ENCODE measurements around the gene C17orf58. TPM values are rescaled to one million over a fixed set of nuclear protein-coding genes. Genes with fewer than 3 reads are reported as not detected.

Gene C17orf58
- polyA plus RNA-seq, 1 of the 3 experiments (the other 2 are of a cell fraction): 21.2 TPM

DNA sequence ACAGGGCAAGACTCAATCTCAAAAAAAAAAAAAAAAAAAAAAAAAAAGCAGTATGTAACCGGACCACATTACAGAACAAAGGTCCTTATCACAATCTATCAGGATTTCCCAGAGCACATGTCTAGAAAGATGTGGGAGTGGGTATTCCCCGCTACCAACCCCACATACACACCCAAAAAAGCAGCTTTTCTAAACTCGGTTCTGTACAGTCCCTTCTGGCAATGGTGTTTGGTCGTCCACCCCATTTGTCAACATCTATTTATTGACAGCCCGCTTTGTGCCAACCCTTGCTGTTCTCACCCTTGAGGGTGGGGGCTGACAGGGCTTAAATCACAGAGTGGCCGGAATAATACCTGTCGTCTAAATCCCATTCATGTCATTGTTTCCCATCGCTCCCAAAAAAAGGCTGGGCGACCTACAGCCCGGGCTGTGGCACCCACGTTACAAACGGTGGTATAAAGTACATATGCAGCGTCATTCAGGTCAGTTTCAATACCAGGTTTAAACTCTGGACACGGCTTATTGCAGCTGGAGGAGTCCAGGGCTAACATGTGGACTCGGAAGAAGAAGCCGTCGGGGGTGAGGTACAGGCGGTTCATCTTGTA lies 3.6 kb downstream of the C17orf58 start:
- H3K4me3 ChIP-seq (ENCODE audit: low read depth in 2 of 2, low read length in 1 of 2): peak overlapping the region; percentile 65 to 85
- peaks cover 0 to 5% of the 10 kb centered on the region in 2 experiments for H3K36me3 ChIP-seq (replicated peaks in 1 of 2; ENCODE audit: control insufficient read depth in 1 of 2, insufficient read depth in 2 of 2, low read length in 1 of 2)

DNA sequence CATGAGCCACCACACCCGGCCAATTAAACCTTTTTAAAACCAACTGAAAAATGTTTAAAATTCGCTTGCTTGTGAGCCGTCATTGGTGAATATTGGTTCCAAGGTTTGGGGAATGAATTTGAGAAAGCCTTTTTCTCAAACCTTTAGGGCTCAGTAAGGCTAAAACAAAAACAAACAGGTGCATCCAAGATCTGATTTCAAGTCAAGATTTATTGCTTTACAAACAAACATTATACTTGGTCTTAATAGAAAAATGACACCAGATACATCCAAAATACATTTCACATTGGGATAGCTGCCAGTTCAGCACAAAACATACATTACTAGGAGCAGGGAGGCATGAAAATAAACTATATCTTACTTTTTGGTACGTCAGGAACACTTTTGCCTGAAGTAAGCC lies 5.4 kb downstream of the C17orf58 start:
- Histone ChIP-seq H4K20me1 (ENCODE audit: insufficient read depth) (no peaks in the 10 kb centered on the region), H3K9me3 (no peaks in the 10 kb centered on the region), H3K27ac (ENCODE audit: low read depth in 2 of 2, low read length in 1 of 2) (no peak overlapping the region), H2AFZ (ENCODE audit: low read depth) (no peak overlapping the region), H3K4me2 (no peak overlapping the region), H3K4me3 (ENCODE audit: low read depth in 2 of 2, low read length in 1 of 2) (no peak overlapping the region), H3K4me1 (ENCODE audit: control insufficient read depth in 1 of 2, insufficient read depth in 2 of 2, low read depth in 1 of 2, low read length in 1 of 2) (peaks cover 6 to 19% of the 10 kb centered on the region in 2 experiments), H3K27me3 (ENCODE audit: insufficient read depth) (no peaks in the 10 kb centered on the region), H3K79me2 (ENCODE audit: insufficient read depth) (0 out of 2 replicates have a peak, but pooled peaks cover 6% of the 10 kb centered on the region), H3K36me3 (replicated peaks in 1 of 2; ENCODE audit: control insufficient read depth in 1 of 2, insufficient read depth in 2 of 2, low read length in 1 of 2) (peaks cover 0 to 5% of the 10 kb centered on the region in 2 experiments), H3F3A (replicated peaks; ENCODE audit: insufficient read depth) (peaks cover 37% of the 10 kb centered on the region), H3K9me2 (no peaks in the 10 kb centered on the region), H3K9ac (no peak overlapping the region)
- 95% methylated on average over 4 of the region's 4 CpGs for WGBS (ENCODE audit: low lambda C conversion rate)
- TF ChIP-seq SMC3 (IDR thresholded peaks at IDR 0.05; ENCODE audit: low read depth, low read length) (no peak), TCF12 (IDR thresholded peaks at IDR 0.05) (no peak), RCOR1 (IDR thresholded peaks at IDR 0.05; ENCODE audit: low read length) (no peak), EZH2phosphoT487 (IDR thresholded peaks at IDR 0.05; ENCODE audit: borderline replicate concordance, low read depth) (no peak), GABPA (IDR thresholded peaks at IDR 0.05; ENCODE audit: low read depth) (no peak), NFIC (IDR thresholded peaks at IDR 0.05; ENCODE audit: borderline replicate concordance) (no peak), EP300 (IDR thresholded peaks at IDR 0.05; ENCODE audit: borderline replicate concordance in 1 of 2, low read depth in 1 of 2, low read length in 1 of 2) (no peak), FOXM1 (IDR thresholded peaks at IDR 0.05; ENCODE audit: low read depth) (no peak), TEAD4 (IDR thresholded peaks at IDR 0.05; ENCODE audit: borderline replicate concordance, insufficient read depth) (no peak)
- TF ChIP-seq, protein P1, sequence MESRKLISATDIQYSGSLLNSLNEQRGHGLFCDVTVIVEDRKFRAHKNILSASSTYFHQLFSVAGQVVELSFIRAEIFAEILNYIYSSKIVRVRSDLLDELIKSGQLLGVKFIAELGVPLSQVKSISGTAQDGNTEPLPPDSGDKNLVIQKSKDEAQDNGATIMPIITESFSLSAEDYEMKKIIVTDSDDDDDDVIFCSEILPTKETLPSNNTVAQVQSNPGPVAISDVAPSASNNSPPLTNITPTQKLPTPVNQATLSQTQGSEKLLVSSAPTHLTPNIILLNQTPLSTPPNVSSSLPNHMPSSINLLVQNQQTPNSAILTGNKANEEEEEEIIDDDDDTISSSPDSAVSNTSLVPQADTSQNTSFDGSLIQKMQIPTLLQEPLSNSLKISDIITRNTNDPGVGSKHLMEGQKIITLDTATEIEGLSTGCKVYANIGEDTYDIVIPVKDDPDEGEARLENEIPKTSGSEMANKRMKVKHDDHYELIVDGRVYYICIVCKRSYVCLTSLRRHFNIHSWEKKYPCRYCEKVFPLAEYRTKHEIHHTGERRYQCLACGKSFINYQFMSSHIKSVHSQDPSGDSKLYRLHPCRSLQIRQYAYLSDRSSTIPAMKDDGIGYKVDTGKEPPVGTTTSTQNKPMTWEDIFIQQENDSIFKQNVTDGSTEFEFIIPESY (IDR thresholded peaks at IDR 0.05; ENCODE audit: borderline replicate concordance, low read depth): no peak
- TF ChIP-seq, protein P2, sequence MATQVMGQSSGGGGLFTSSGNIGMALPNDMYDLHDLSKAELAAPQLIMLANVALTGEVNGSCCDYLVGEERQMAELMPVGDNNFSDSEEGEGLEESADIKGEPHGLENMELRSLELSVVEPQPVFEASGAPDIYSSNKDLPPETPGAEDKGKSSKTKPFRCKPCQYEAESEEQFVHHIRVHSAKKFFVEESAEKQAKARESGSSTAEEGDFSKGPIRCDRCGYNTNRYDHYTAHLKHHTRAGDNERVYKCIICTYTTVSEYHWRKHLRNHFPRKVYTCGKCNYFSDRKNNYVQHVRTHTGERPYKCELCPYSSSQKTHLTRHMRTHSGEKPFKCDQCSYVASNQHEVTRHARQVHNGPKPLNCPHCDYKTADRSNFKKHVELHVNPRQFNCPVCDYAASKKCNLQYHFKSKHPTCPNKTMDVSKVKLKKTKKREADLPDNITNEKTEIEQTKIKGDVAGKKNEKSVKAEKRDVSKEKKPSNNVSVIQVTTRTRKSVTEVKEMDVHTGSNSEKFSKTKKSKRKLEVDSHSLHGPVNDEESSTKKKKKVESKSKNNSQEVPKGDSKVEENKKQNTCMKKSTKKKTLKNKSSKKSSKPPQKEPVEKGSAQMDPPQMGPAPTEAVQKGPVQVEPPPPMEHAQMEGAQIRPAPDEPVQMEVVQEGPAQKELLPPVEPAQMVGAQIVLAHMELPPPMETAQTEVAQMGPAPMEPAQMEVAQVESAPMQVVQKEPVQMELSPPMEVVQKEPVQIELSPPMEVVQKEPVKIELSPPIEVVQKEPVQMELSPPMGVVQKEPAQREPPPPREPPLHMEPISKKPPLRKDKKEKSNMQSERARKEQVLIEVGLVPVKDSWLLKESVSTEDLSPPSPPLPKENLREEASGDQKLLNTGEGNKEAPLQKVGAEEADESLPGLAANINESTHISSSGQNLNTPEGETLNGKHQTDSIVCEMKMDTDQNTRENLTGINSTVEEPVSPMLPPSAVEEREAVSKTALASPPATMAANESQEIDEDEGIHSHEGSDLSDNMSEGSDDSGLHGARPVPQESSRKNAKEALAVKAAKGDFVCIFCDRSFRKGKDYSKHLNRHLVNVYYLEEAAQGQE (IDR thresholded peaks at IDR 0.05; ENCODE audit: low read depth, low read length): no peak
- TF ChIP-seq, protein P3, sequence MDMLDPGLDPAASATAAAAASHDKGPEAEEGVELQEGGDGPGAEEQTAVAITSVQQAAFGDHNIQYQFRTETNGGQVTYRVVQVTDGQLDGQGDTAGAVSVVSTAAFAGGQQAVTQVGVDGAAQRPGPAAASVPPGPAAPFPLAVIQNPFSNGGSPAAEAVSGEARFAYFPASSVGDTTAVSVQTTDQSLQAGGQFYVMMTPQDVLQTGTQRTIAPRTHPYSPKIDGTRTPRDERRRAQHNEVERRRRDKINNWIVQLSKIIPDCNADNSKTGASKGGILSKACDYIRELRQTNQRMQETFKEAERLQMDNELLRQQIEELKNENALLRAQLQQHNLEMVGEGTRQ (IDR thresholded peaks at IDR 0.05; ENCODE audit: borderline replicate concordance, low read depth, low read length): no peak
- TF ChIP-seq, protein P4, sequence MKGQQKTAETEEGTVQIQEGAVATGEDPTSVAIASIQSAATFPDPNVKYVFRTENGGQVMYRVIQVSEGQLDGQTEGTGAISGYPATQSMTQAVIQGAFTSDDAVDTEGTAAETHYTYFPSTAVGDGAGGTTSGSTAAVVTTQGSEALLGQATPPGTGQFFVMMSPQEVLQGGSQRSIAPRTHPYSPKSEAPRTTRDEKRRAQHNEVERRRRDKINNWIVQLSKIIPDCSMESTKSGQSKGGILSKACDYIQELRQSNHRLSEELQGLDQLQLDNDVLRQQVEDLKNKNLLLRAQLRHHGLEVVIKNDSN (IDR thresholded peaks at IDR 0.05; ENCODE audit: borderline replicate concordance, low read depth): no peak
- ChIA-PET CTCF (interaction anchor here (1.2 to 1.5 kb wide), 2 partner anchors 21 to 27 kb away, joined by 3 to 4 read pairs; no protein-coding TSS in a partner anchor), POLR2A (no interaction called here)
- DNase-seq: no peak

More for the DNA sequence above, 3.6 kb downstream of the C17orf58 start:
- peak overlapping the region; percentile 90 for H3K9ac ChIP-seq
- H3K27me3 ChIP-seq (ENCODE audit: insufficient read depth): no peaks in the 10 kb centered on the region
- no peaks in the 10 kb centered on the region for H4K20me1 ChIP-seq (ENCODE audit: insufficient read depth)
- peak overlapping the region; percentile 92 for H3K4me2 ChIP-seq
- CTCF ChIA-PET: interaction anchor here (1.0 to 1.6 kb wide), 4 partner anchors 17 to 208 kb away, joined by 3 to 4 read pairs (median 3); no protein-coding TSS in a partner anchor
- peak overlapping the region; percentile 95 for H2AFZ ChIP-seq (ENCODE audit: low read depth)
- H3F3A ChIP-seq (replicated peaks; ENCODE audit: insufficient read depth): peaks cover 37% of the 10 kb centered on the region
- H3K27ac ChIP-seq (ENCODE audit: low read depth in 2 of 2, low read length in 1 of 2): peak overlapping the region; percentile 83 to 84
- H3K9me3 ChIP-seq: no peaks in the 10 kb centered on the region
- 9% methylated on average over 18 of the region's 18 CpGs for WGBS (ENCODE audit: low lambda C conversion rate)
- DNase-seq: no peak
- peaks cover 6 to 23% of the 10 kb centered on the region in 2 experiments for H3K4me1 ChIP-seq (ENCODE audit: control insufficient read depth in 1 of 2, insufficient read depth in 2 of 2, low read depth in 1 of 2, low read length in 1 of 2)
- TF ChIP-seq POLR2AphosphoS5 (IDR thresholded peaks at IDR 0.05; ENCODE audit: low read depth, low read length) (no peak), ELF1 (IDR thresholded peaks at IDR 0.05) (no peak), SIN3A (IDR thresholded peaks at IDR 0.05; ENCODE audit: borderline replicate concordance, low read depth, low read length) (no peak), FOXM1 (IDR thresholded peaks at IDR 0.05; ENCODE audit: low read depth) (no peak), RFX5 (IDR thresholded peaks at IDR 0.05; ENCODE audit: low read length) (no peak), MXI1 (IDR thresholded peaks at IDR 0.05; ENCODE audit: low read depth, low read length) (peak; percentile 54; the same call in 1 of the 2 replicates), SMC3 (IDR thresholded peaks at IDR 0.05; ENCODE audit: low read depth, low read length) (no peak), CHD2 (IDR thresholded peaks at IDR 0.05; ENCODE audit: low read length, partially characterized antibody) (peak; percentile 11)
- TF ChIP-seq, protein P4 (IDR thresholded peaks at IDR 0.05; ENCODE audit: borderline replicate concordance, low read depth): no peak
- no peaks in the 10 kb centered on the region for H3K9me2 ChIP-seq
- POLR2A ChIA-PET: interaction anchor here (1.3 kb wide), 1 partner anchor 44 kb away, joined by 4 read pairs; no protein-coding TSS in a partner anchor
- 0 out of 2 replicates have a peak, but pooled peaks cover 6% of the 10 kb centered on the region for H3K79me2 ChIP-seq (ENCODE audit: insufficient read depth)
